Osteocyte (in vitro differentiated cells): ENCODE data around the gene CNTNAP2. TPM values are rescaled to one million over a fixed set of nuclear protein-coding genes. Genes with fewer than 3 reads are reported as not detected.

Experiments used
- DNase-seq: peaks from one replicate; pipeline ENCODE4 v3.0.0; 2021; ENCODE audit warnings: mixed read lengths; ENCODE audit not compliant: unreplicated experiment; ENCODE audit errors: extremely low spot score
- H3K27ac Mint-ChIP-seq: one replicate; pipeline ENCODE4 v1.8.0; 2021; ENCODE audit warnings: mild to moderate bottlenecking, mixed read lengths; ENCODE audit not compliant: unreplicated experiment
- H3K27me3 Mint-ChIP-seq: one replicate; pipeline ENCODE4 v1.8.0; 2021; ENCODE audit warnings: mixed read lengths; ENCODE audit not compliant: unreplicated experiment
- H3K36me3 Mint-ChIP-seq: one replicate; pipeline ENCODE4 v1.8.0; 2021; ENCODE audit warnings: mixed read lengths; ENCODE audit not compliant: unreplicated experiment
- H3K4me1 Mint-ChIP-seq: one replicate; pipeline ENCODE4 v1.8.0; 2021; ENCODE audit warnings: mixed read lengths; ENCODE audit not compliant: unreplicated experiment
- H3K4me3 Mint-ChIP-seq: one replicate; pipeline ENCODE4 v1.8.0; 2021; ENCODE audit warnings: mild to moderate bottlenecking, moderate library complexity, mixed read lengths; ENCODE audit not compliant: unreplicated experiment
- H3K9me3 Mint-ChIP-seq: one replicate; pipeline ENCODE4 v1.8.0; 2021; ENCODE audit warnings: mixed read lengths; ENCODE audit not compliant: unreplicated experiment
- total RNA-seq: library from RNA; stranded (reverse); gene quantifications from 2 replicates; pipeline ENCODE4 v1.2.1, GENCODE V29; 2021
- TF ChIP-seq, protein P1 (sequence below): fragments of 200-600 bp; sonication (generic); IDR thresholded peaks from 2 replicates; pipeline ENCODE4 v1.5.0; 2021; ENCODE audit warnings: antibody characterized with exemption, mild to moderate bottlenecking, moderate library complexity

CNTNAP2 gene
- total RNA-seq, 1 donor from 2014 or later = 1.4 TPM

DNA sequence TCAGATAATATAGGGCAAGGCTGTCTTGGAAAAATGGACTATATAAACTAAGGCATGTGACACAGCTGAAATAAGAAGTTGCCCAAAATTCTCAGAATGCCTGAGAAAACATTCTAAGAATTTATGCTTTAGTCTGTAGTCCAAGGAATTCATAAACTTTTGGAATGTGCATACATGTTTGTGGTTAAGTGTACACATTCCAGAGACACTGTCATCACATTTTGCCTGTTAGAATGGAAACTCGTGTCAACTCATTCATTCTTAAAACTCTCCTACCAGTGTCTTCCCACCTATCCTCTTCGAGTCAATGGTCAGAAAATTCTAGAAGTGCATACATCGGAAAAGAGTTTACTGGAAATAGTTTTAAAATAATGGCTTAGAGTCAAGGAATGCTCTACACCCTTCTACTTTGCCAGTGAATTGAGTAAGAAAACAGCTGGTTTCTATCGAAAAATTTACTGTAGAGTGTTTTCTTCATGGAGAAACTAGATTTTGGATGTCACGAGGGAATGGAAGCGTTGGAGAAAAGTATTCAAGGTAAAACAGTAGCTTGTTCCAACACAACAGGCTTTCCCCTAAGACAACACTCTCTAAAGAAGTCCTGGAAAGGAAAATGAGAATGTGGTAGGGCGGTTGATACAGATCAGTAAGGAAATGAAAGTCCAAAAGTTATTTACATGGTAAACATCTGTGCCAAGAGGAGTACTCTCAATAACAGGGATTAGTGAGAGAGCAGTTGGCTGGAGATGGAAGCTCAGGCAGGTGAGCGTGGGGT lies 1296.4 kb downstream of the CNTNAP2 start:
- DNase-seq = no peak

DNA sequence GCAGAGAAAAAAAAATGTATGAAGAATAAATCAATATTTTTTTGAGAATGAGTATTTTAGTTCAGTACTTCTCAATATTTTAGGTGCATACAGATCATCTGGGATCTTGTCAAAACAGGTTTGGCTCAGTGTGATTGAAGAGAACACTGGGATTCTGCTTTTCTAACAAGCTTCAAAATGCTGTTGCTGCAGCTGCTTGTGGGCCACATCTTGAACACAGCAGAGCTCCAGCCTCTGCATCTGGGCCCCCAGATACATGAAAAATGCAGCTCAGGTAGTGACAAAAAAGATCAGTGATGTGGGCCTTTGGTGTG lies 1296.9 kb downstream of the CNTNAP2 start:
- H3K9me3 Mint-ChIP-seq = peaks cover 24% of the 10 kb centered on the region
- TF ChIP-seq, protein P1, sequence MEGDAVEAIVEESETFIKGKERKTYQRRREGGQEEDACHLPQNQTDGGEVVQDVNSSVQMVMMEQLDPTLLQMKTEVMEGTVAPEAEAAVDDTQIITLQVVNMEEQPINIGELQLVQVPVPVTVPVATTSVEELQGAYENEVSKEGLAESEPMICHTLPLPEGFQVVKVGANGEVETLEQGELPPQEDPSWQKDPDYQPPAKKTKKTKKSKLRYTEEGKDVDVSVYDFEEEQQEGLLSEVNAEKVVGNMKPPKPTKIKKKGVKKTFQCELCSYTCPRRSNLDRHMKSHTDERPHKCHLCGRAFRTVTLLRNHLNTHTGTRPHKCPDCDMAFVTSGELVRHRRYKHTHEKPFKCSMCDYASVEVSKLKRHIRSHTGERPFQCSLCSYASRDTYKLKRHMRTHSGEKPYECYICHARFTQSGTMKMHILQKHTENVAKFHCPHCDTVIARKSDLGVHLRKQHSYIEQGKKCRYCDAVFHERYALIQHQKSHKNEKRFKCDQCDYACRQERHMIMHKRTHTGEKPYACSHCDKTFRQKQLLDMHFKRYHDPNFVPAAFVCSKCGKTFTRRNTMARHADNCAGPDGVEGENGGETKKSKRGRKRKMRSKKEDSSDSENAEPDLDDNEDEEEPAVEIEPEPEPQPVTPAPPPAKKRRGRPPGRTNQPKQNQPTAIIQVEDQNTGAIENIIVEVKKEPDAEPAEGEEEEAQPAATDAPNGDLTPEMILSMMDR = no peak
- no peaks in the 10 kb centered on the region for H3K27me3 Mint-ChIP-seq
- peak overlapping the region; percentile 58 for H3K4me3 Mint-ChIP-seq
- peaks cover 68% of the 10 kb centered on the region for H3K4me1 Mint-ChIP-seq
- no peak for DNase-seq
- H3K27ac Mint-ChIP-seq = peak overlapping the region; percentile 92
- H3K36me3 Mint-ChIP-seq = no peaks in the 10 kb centered on the region

More for the DNA sequence above, 1296.4 kb downstream of the CNTNAP2 start:
- Mint-ChIP-seq H3K27ac (peak overlapping the region; percentile 92), H3K36me3 (peaks cover 1% of the 10 kb centered on the region), H3K4me3 (peak overlapping the region; percentile 58), H3K4me1 (peaks cover 63% of the 10 kb centered on the region), H3K27me3 (no peaks in the 10 kb centered on the region), H3K9me3 (peaks cover 27% of the 10 kb centered on the region)
- TF ChIP-seq, protein P1 = no peak

DNA sequence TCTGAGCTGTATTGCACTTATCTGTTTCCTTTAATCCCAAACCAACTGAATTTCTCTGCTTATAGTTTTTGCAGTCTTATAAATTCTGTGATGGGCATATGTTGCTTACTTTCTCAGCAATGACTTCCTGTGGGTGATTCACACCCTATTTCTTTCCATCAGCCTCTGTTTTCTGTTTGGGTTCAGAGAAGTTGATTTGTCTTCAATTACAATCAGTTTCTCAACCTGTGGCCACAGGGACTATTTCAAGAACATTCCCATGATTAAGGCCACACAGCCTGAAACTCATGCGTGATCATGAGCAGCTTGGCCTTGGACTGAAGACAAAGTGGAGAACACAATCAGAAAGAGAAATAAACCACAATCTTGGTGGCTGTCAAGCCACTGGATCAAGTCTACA lies 1299.4 kb downstream of the CNTNAP2 start:
- H3K27ac Mint-ChIP-seq = no peak overlapping the region
- no peaks in the 10 kb centered on the region for H3K27me3 Mint-ChIP-seq
- peaks cover 83% of the 10 kb centered on the region for H3K4me1 Mint-ChIP-seq
- TF ChIP-seq, protein P1 = no peak
- H3K36me3 Mint-ChIP-seq = no peaks in the 10 kb centered on the region
- H3K9me3 Mint-ChIP-seq = peaks cover 12% of the 10 kb centered on the region
- H3K4me3 Mint-ChIP-seq = no peak overlapping the region
- DNase-seq = no peak

DNA sequence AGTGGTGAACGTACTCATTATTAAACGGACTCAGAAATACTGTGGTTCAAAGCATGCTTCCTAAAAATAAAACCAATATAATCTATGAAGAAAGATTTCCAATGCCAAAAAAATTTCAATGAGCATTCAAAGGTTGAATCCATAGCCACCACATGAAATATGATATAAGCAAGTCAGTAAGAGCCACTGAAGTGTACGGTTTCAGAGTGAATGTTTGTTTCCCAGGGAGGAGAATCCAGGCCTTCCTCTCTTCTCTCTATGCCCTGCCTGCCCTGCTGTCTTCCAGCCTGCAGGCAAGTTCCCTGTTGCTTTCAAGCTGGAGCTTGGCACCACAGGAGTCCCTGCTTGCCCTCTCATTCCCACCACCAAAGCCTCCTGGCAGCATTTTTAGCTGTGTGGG lies 1302.4 kb downstream of the CNTNAP2 start:
- peaks cover 57% of the 10 kb centered on the region for H3K4me1 Mint-ChIP-seq
- H3K9me3 Mint-ChIP-seq = peaks cover 12% of the 10 kb centered on the region
- peak overlapping the region; percentile 82 for H3K27ac Mint-ChIP-seq
- no peak overlapping the region for H3K4me3 Mint-ChIP-seq
- peak; percentile 86 for DNase-seq
- no peaks in the 10 kb centered on the region for H3K36me3 Mint-ChIP-seq
- TF ChIP-seq, protein P1 = no peak
- H3K27me3 Mint-ChIP-seq = no peaks in the 10 kb centered on the region

DNA sequence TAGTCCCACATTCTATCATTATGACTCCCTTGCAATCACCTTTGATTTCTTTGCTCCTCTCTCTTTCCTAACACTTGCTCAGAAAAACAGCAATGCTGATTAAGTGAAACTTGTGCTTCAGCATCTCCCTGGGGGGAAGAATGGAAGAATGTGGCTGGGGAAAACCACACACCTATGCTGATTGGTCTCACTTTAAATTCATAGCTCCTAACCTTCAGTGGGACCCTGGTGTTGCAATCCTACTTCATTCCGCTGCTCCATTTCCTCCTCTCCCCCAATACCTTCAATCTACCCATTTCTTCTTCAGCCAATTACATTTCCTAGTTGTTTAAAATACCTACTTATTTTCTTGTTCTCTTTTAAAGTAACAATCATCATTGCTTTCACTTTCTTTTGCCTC lies 1307.3 kb downstream of the CNTNAP2 start:
- peaks cover 7% of the 10 kb centered on the region for H3K9me3 Mint-ChIP-seq
- no peak overlapping the region for H3K4me3 Mint-ChIP-seq
- DNase-seq = no peak
- no peaks in the 10 kb centered on the region for H3K27me3 Mint-ChIP-seq
- H3K27ac Mint-ChIP-seq = no peak overlapping the region
- H3K36me3 Mint-ChIP-seq = no peaks in the 10 kb centered on the region
- H3K4me1 Mint-ChIP-seq = peaks cover 19% of the 10 kb centered on the region
- TF ChIP-seq, protein P1 = no peak
